ENCODE measurements around the gene CCL8.

Gene CCL8

DNA sequence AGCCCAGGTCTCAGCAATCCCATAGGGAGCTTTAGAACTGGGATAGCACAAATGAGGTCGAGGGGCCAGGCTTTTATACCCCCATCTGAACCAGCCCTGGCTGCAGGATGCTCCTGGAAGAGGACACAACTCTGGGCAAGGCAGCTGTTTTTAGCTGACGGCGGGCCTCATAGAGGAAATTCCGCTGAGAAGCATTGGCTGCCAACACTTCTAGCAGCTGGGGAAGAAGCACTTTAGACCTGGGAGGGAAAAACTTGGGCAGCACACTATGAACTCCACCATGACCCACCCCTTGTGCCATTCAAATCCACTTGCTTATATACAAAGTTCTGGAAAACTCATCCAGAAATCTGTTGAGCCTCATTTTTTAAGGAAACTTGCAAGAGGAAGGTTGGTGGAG is 28.6 kb upstream of the CCL8 start:
- no peak overlapping the region for H3K4me3 ChIP-seq (ENCODE audit: low read length)
- no peak for TF ChIP-seq CTCF (IDR thresholded peaks at IDR 0.05; ENCODE audit: insufficient read depth, low read depth, low read length, missing control alignments)
- no peak for DNase-seq (ENCODE audit: low read depth)

DNA sequence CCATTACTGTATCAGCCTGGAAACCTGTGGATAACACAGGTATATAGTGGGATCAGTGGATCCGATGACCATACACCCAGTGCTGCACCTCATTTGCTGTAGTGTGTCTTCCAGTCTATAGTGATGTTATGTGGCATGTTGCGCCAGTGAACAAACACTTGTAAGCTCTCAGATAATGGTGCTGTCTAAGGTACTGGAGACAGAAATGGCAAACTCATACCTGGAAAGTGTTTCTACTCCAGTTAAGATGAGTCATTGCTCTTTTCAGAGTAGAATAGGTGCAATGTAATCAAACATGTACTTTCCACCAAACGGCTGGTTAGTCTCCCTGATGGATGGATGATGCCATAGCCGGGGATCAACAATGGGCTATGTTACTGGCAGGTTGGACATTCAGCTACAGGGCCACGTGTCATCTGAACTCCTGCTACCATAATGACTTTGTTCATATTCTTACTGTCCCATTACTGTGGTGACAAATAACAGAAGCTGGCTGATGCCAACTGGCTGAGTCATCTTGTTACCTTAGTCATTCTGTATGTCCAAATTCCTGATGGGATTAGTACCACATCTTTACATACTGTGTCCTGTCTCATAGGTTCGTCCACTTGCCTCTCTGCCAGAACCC is 27.4 kb upstream of the CCL8 start:
- peak; percentile 35 for DNase-seq (ENCODE audit: low read depth)
- no peak for TF ChIP-seq CTCF (IDR thresholded peaks at IDR 0.05; ENCODE audit: insufficient read depth, low read depth, low read length, missing control alignments)
- H3K4me3 ChIP-seq (ENCODE audit: low read length): no peak overlapping the region

- peak; percentile 11 for DNase-seq (ENCODE audit: low read depth)
- no peak for TF ChIP-seq CTCF (IDR thresholded peaks at IDR 0.05; ENCODE audit: insufficient read depth, low read depth, low read length, missing control alignments)
- H3K4me3 ChIP-seq (ENCODE audit: low read length): no peak overlapping the region
These were observed 20.2 kb upstream of the CCL8 start for GRCh38 chr17:34299027-34299426.

- H3K4me3 ChIP-seq (ENCODE audit: low read length): no peak overlapping the region
- peak; percentile 73 for DNase-seq (ENCODE audit: low read depth)
- no peak for TF ChIP-seq CTCF (IDR thresholded peaks at IDR 0.05; ENCODE audit: insufficient read depth, low read depth, low read length, missing control alignments)
These were observed 19.2 kb upstream of the CCL8 start for GRCh38 chr17:34299956-34300577.

- no peak for TF ChIP-seq CTCF (IDR thresholded peaks at IDR 0.05; ENCODE audit: insufficient read depth, low read depth, low read length, missing control alignments)
- peak; percentile 41 for DNase-seq (ENCODE audit: low read depth)
- no peak overlapping the region for H3K4me3 ChIP-seq (ENCODE audit: low read length)
These were observed 18.4 kb upstream of the CCL8 start for GRCh38 chr17:34300652-34301370.

GRCh38 chr17:34301986-34302385 is 17.2 kb upstream of the CCL8 start:
- no peak for DNase-seq (ENCODE audit: low read depth)
- TF ChIP-seq CTCF (IDR thresholded peaks at IDR 0.05; ENCODE audit: insufficient read depth, low read depth, low read length, missing control alignments): no peak
- no peak overlapping the region for H3K4me3 ChIP-seq (ENCODE audit: low read length)

All from epithelial cell of esophagus (primary cell).